Mesangial cell (primary cell): ENCODE results near the gene CTTN. TPM values are rescaled to one million over a fixed set of nuclear protein-coding genes. Genes with fewer than 3 reads are reported as not detected.

Experiments
- total RNA-seq: library from RNA; depleted of rRNA; stranded (reverse); fragments of >200 nt; gene quantifications from 2 replicates; pipeline ENCODE4 v1.2.3, GENCODE V29; 2015

CTTN gene
- 157 and 209 TPM in 2 replicates for total RNA-seq

DNA sequence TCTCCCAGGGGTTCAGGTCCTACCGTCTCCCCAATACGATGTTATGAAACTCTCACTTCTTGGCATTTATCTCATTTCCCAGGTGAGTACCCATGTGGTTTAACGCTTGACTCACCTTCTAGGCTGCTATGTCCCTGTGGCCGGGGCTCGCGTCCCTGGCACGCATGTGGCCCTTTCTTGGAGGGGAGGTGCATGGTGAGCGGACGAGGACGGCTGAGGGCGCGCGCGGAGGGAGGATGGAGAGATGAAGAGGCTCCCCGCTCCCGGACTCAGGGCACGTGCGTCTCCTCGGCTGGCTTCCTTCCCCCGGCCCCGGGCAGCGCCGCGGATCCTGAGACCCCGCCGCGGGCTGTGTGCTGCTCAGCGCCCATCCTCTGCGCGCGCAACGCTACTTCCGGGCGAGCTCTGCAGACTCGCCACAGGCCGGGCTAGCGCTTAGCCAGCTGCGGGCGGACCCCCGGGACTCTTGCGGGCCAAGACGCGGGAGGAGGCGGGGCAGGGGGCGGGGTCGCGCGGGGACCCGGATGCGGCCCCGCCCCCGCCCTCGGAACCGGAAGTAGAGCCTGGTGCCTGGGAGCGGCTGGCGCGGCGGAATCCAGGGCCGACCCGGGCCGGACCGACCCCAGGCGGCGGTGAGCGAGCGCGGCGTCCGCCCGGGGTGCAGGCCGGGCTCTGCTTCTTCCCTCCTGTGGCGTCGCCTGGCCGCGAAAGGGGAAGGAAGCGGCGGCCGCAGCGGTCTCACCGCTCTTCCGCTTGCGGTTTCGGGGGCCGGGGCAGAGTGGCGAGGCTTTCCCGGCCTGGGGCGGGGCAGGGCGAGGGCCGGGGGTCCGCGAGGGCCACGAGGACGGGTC lies at the start of gene CTTN:
CTTN (plus strand) TSS at position 547 of the 851 bp plus-strand sequence. CDS start 8,769 bp downstream, outside the sequence.

Other genes starting within 250 kb of the CTTN start
- gene FADD, start 195.2 kb upstream of the CTTN start, total RNA-seq: 37.5 and 38.6 TPM in 2 replicates
- 23.5 and 27.2 TPM in 2 replicates for gene PPFIA1, start 127.8 kb upstream of the CTTN start, total RNA-seq